HepG2 (cell line): ENCODE data around the gene FBXO24. TPM values are rescaled to one million over a fixed set of nuclear protein-coding genes. Genes with fewer than 3 reads are reported as not detected.

Experiments used
- GLI4 ChIP-seq: sonication (generic); formaldehyde crosslinking; IDR thresholded peaks from 2 replicates; pipeline ENCODE4 v1.5.1; 2020; ENCODE audit warnings: missing genetic modification reagents, mild to moderate bottlenecking, moderate library complexity, borderline replicate concordance
- KLF13 ChIP-seq: sonication (generic); formaldehyde crosslinking; IDR thresholded peaks from 2 replicates; pipeline ENCODE4 v1.4.0; 2020; ENCODE audit warnings: mild to moderate bottlenecking, missing genetic modification reagents
- MED8 ChIP-seq: sonication (generic); formaldehyde crosslinking; IDR thresholded peaks from 2 replicates; pipeline ENCODE4 v1.8.1; 2023; ENCODE audit warnings: mild to moderate bottlenecking, missing genetic modification reagents; ENCODE audit not compliant: insufficient replicate concordance
- POLR2AphosphoS2 ChIP-seq: IDR thresholded peaks from 2 replicates; pipeline ENCODE4 v1.6.1; 2011; ENCODE audit warnings: low read depth, low read length, improper control_type of control experiment
- SIN3A ChIP-seq: IDR thresholded peaks from 2 replicates; pipeline ENCODE4 v1.6.1; 2011; ENCODE audit warnings: low read depth, mild to moderate bottlenecking, control low read depth, low read length, borderline replicate concordance
- SNRNP70 ChIP-seq: fragments of 200-400 bp; formaldehyde crosslinking; IDR thresholded peaks from 2 replicates; pipeline ENCODE4 v1.6.1; 2017; ENCODE audit warnings: mild to moderate bottlenecking, low read depth, low read length, moderate library complexity
- ZFX ChIP-seq: sonication (generic); formaldehyde crosslinking; IDR thresholded peaks from 2 replicates; pipeline ENCODE4 v1.4.0; 2020; ENCODE audit warnings: mild to moderate bottlenecking, low read depth, missing genetic modification reagents, moderate library complexity
- ZKSCAN8 ChIP-seq: IDR thresholded peaks from 2 replicates; pipeline ENCODE4 v1.6.1; 2016; ENCODE audit warnings: borderline replicate concordance, missing genetic modification reagents, missing compliant biosample characterization
- ZNF251 ChIP-seq: sonication (generic); formaldehyde crosslinking; IDR thresholded peaks from 2 replicates; pipeline ENCODE4 v1.9.0; 2021; ENCODE audit warnings: mild to moderate bottlenecking, missing genetic modification reagents
- ZNF326 ChIP-seq: sonication (generic); formaldehyde crosslinking; IDR thresholded peaks from 2 replicates; pipeline ENCODE4 v1.4.0; 2020; ENCODE audit warnings: missing genetic modification reagents, borderline replicate concordance
- ZNF549 ChIP-seq: sonication (generic); formaldehyde crosslinking; IDR thresholded peaks from 2 replicates; pipeline ENCODE4 v1.5.0; 2020; ENCODE audit warnings: missing genetic modification reagents
- polyA plus RNA-seq, 8 experiments: library from polyadenylated mRNA; depleted of rRNA in 3 of 8; stranded (reverse) in 7 of 8; unstranded in 1 of 8; fragments of >200 nt; fragmentation: Illumina TruSeq in 4 of 8; extraction: Trizol in 4 of 8; gene quantifications; 2 replicates each; pipeline versions ENCODE4 v1.2.1 to v1.2.3, GENCODE V29; 2011 to 2016; ENCODE audit warnings: low read depth in 4 of 8, missing spikeins in 1 of 8, mixed read lengths in 1 of 8; ENCODE audit not compliant: insufficient read depth in 1 of 8
- total RNA-seq, 5 experiments: library from RNA; depleted of rRNA; stranded (reverse); fragments of >200 nt; fragmentation: Illumina TruSeq; extraction: Trizol; gene quantifications; 2 replicates each; pipeline ENCODE4 v1.2.3, GENCODE V29; 2016; ENCODE audit warnings: low read depth in 1 of 5
- TF ChIP-seq, protein P1 (sequence below): sonication (generic); formaldehyde crosslinking; IDR thresholded peaks from 2 replicates; pipeline ENCODE4 v1.5.0; 2020; ENCODE audit warnings: mild to moderate bottlenecking, missing genetic modification reagents
- TF ChIP-seq, protein P2 (sequence below): IDR thresholded peaks from 2 replicates; pipeline ENCODE4 v1.6.1; 2016; ENCODE audit warnings: low read depth
- TF ChIP-seq, protein P3 (sequence below): IDR thresholded peaks from 2 replicates; pipeline ENCODE4 v1.6.1; 2016

Gene FBXO24
- total and polyA plus RNA-seq, 2 of the 13 experiments (the other 11 are each of a cell fraction or from before 2014, with no cell fraction given): 0.20 to 0.55 TPM

DNA sequence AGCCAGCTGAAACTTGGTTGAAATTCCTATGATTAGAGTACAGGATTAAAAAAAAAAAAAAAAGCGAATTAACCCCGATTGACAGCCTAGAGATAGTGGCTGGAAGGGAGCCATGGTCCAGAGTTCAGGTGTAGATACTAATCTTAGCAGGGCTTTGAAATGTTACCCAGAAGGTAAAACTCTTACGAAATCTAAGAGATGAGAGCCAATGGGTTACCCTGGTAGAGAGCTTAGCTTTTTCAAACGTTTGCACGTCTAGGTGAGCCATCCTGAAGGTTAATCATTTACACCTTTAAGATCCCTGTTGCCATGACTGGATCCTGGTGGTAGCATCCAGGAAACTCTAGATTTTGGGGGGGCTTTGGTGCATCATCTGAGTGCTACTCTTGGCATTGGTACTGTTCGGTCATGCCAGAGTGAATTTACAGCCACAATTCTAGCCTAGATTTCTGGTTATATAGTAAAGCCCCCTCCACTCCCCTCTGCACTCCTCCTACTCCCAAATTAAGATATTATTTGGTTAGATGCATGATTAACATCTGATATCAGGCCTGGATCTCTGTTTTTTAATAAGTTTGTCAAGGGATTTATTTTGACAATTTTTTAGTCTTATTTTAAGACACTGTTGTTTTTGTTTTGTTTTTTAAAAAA is 45.9 kb upstream of the FBXO24 start (continued):
- TF ChIP-seq ZFX: no peak
- TF ChIP-seq, protein P1, sequence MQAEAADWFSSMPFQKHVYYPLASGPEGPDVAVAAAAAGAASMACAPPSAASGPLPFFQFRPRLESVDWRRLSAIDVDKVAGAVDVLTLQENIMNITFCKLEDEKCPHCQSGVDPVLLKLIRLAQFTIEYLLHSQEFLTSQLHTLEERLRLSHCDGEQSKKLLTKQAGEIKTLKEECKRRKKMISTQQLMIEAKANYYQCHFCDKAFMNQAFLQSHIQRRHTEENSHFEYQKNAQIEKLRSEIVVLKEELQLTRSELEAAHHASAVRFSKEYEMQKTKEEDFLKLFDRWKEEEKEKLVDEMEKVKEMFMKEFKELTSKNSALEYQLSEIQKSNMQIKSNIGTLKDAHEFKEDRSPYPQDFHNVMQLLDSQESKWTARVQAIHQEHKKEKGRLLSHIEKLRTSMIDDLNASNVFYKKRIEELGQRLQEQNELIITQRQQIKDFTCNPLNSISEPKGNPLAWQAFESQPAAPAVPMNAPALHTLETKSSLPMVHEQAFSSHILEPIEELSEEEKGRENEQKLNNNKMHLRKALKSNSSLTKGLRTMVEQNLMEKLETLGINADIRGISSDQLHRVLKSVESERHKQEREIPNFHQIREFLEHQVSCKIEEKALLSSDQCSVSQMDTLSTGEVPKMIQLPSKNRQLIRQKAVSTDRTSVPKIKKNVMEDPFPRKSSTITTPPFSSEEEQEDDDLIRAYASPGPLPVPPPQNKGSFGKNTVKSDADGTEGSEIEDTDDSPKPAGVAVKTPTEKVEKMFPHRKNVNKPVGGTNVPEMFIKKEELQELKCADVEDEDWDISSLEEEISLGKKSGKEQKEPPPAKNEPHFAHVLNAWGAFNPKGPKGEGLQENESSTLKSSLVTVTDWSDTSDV (CRISPR knock-in tag): no peak
- no peak for TF ChIP-seq ZNF326 (CRISPR knock-in tag)
- TF ChIP-seq ZNF549 (CRISPR knock-in tag): no peak
- no peak for TF ChIP-seq ZKSCAN8
- TF ChIP-seq, protein P2, sequence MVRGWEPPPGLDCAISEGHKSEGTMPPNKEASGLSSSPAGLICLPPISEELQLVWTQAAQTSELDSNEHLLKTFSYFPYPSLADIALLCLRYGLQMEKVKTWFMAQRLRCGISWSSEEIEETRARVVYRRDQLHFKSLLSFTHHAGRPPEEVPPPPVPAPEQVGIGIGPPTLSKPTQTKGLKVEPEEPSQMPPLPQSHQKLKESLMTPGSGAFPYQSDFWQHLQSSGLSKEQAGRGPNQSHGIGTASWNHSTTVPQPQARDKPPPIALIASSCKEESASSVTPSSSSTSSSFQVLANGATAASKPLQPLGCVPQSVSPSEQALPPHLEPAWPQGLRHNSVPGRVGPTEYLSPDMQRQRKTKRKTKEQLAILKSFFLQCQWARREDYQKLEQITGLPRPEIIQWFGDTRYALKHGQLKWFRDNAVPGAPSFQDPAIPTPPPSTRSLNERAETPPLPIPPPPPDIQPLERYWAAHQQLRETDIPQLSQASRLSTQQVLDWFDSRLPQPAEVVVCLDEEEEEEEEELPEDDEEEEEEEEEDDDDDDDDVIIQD (CRISPR knock-in tag): no peak
- no peak for TF ChIP-seq KLF13
- TF ChIP-seq, protein P3, sequence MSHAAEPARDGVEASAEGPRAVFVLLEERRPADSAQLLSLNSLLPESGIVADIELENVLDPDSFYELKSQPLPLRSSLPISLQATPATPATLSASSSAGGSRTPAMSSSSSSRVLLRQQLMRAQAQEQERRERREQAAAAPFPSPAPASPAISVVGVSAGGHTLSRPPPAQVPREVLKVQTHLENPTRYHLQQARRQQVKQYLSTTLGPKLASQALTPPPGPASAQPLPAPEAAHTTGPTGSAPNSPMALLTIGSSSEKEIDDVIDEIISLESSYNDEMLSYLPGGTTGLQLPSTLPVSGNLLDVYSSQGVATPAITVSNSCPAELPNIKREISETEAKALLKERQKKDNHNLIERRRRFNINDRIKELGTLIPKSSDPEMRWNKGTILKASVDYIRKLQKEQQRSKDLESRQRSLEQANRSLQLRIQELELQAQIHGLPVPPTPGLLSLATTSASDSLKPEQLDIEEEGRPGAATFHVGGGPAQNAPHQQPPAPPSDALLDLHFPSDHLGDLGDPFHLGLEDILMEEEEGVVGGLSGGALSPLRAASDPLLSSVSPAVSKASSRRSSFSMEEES (CRISPR knock-in tag): peak; percentile 35; the same call in 1 of the 2 replicates
- TF ChIP-seq SNRNP70: no peak
- no peak for TF ChIP-seq GLI4 (CRISPR knock-in tag)
- TF ChIP-seq SIN3A: peak; percentile 81
- no peak for TF ChIP-seq POLR2AphosphoS2
- no peak for TF ChIP-seq MED8 (CRISPR knock-in tag)
- no peak for TF ChIP-seq ZNF251 (CRISPR knock-in tag)
